ENCODE measurements around the gene ITGB2.

ITGB2 gene

GRCh38 chr21:44918581-44919033, 2.1 kb downstream of the ITGB2 start:
- TF ChIP-seq CTCF (IDR thresholded peaks at IDR 0.05; ENCODE audit: low read length) (no peak), EZH2 (IDR thresholded peaks at IDR 0.05; ENCODE audit: borderline replicate concordance, low read length) (no peak)
- no peak overlapping the region for H2AFZ ChIP-seq (ENCODE audit: low read length)
- no peaks in the 10 kb centered on the region for H3K9me2 ChIP-seq (ENCODE audit: low read depth, low read length)
- H3K9ac ChIP-seq (ENCODE audit: low read length) = no peak overlapping the region
- H3F3A ChIP-seq (ENCODE audit: insufficient read depth, low read length) = no peaks in the 10 kb centered on the region
- H3K36me3 ChIP-seq (ENCODE audit: insufficient read depth, low read length) = no peaks in the 10 kb centered on the region
- no peaks in the 10 kb centered on the region for H3K9me3 ChIP-seq (ENCODE audit: low read length)
- no peaks in the 10 kb centered on the region for H3K79me2 ChIP-seq (ENCODE audit: insufficient read depth, low read length)
- H3K4me3 ChIP-seq (ENCODE audit: low read depth, low read length, poor library complexity, severe bottlenecking) = no peak overlapping the region
- no peaks in the 10 kb centered on the region for H4K20me1 ChIP-seq (ENCODE audit: insufficient read depth, low read length)
- no peak overlapping the region for H3K4me2 ChIP-seq (ENCODE audit: low read length)
- H3K4me1 ChIP-seq (ENCODE audit: insufficient read depth, low read length, severe bottlenecking) = peaks cover 13% of the 10 kb centered on the region
- H3K27ac ChIP-seq (ENCODE audit: low read depth, low read length, poor library complexity, severe bottlenecking) = no peak overlapping the region
- H3K27me3 ChIP-seq (ENCODE audit: insufficient read depth, low read length) = peaks cover 15% of the 10 kb centered on the region

- H3K36me3 ChIP-seq (ENCODE audit: insufficient read depth, low read length) = no peaks in the 10 kb centered on the region
- peaks cover 17% of the 10 kb centered on the region for H3K4me1 ChIP-seq (ENCODE audit: insufficient read depth, low read length, severe bottlenecking)
- H3K9me3 ChIP-seq (ENCODE audit: low read length) = no peaks in the 10 kb centered on the region
- no peak overlapping the region for H3K9ac ChIP-seq (ENCODE audit: low read length)
- H4K20me1 ChIP-seq (ENCODE audit: insufficient read depth, low read length) = no peaks in the 10 kb centered on the region
- peaks cover 15% of the 10 kb centered on the region; the same call in 1 of the 2 replicates for H3K27me3 ChIP-seq (ENCODE audit: insufficient read depth, low read length)
- no peak overlapping the region for H3K27ac ChIP-seq (ENCODE audit: low read depth, low read length, poor library complexity, severe bottlenecking)
- no peaks in the 10 kb centered on the region for H3K79me2 ChIP-seq (ENCODE audit: insufficient read depth, low read length)
- no peaks in the 10 kb centered on the region for H3K9me2 ChIP-seq (ENCODE audit: low read depth, low read length)
- no peak overlapping the region for H3K4me3 ChIP-seq (ENCODE audit: low read depth, low read length, poor library complexity, severe bottlenecking)
- no peak overlapping the region for H2AFZ ChIP-seq (ENCODE audit: low read length)
- no peaks in the 10 kb centered on the region for H3F3A ChIP-seq (ENCODE audit: insufficient read depth, low read length)
- no peak for TF ChIP-seq CTCF (IDR thresholded peaks at IDR 0.05; ENCODE audit: low read length)
- TF ChIP-seq EZH2 (IDR thresholded peaks at IDR 0.05; ENCODE audit: borderline replicate concordance, low read length) = no peak
- no peak overlapping the region for H3K4me2 ChIP-seq (ENCODE audit: low read length)
Observed at GRCh38 chr21:44918107-44918470, 2.6 kb downstream of the ITGB2 start.

- Histone ChIP-seq H3K27me3 (ENCODE audit: insufficient read depth, low read length) (peaks cover 15% of the 10 kb centered on the region; the same call in 1 of the 2 replicates), H4K20me1 (ENCODE audit: insufficient read depth, low read length) (no peaks in the 10 kb centered on the region), H3F3A (ENCODE audit: insufficient read depth, low read length) (no peaks in the 10 kb centered on the region), H3K9ac (ENCODE audit: low read length) (no peak overlapping the region), H2AFZ (ENCODE audit: low read length) (no peak overlapping the region), H3K36me3 (ENCODE audit: insufficient read depth, low read length) (no peaks in the 10 kb centered on the region), H3K4me3 (ENCODE audit: low read depth, low read length, poor library complexity, severe bottlenecking) (no peak overlapping the region), H3K9me3 (ENCODE audit: low read length) (no peaks in the 10 kb centered on the region), H3K79me2 (ENCODE audit: insufficient read depth, low read length) (no peaks in the 10 kb centered on the region), H3K27ac (ENCODE audit: low read depth, low read length, poor library complexity, severe bottlenecking) (no peak overlapping the region), H3K4me2 (ENCODE audit: low read length) (no peak overlapping the region), H3K4me1 (ENCODE audit: insufficient read depth, low read length, severe bottlenecking) (peaks cover 17% of the 10 kb centered on the region), H3K9me2 (ENCODE audit: low read depth, low read length) (no peaks in the 10 kb centered on the region)
- TF ChIP-seq EZH2 (IDR thresholded peaks at IDR 0.05; ENCODE audit: borderline replicate concordance, low read length) (no peak), CTCF (IDR thresholded peaks at IDR 0.05; ENCODE audit: low read length) (no peak)
Observed at GRCh38 chr21:44917446-44918106, 3.1 kb downstream of the ITGB2 start.

Measured in OCI-LY1 (cell line).